GM12891 (cell line): ENCODE data around the gene GLB1L3.

Experiments
- POLR2A ChIP-seq: IDR thresholded peaks from 2 replicates; pipeline ENCODE4 v1.6.1; 2011; ENCODE audit warnings: low read depth, low read length, control low read depth
- POLR2AphosphoS5 ChIP-seq: IDR thresholded peaks from 2 replicates; pipeline ENCODE4 v1.6.1; 2011; ENCODE audit warnings: low read depth, low read length, control low read depth

- no peak for TF ChIP-seq POLR2A
- TF ChIP-seq POLR2AphosphoS5, result no peak
These were observed 6.2 kb downstream of the GLB1L3 start for GRCh38 chr11:134282121-134283045.
